Stimulated activated CD8-positive, alpha-beta memory T cell treated with anti-CD3 and anti-CD28 coated beads, Interleukin-12 subunit alpha, Interleukin-12 subunit beta, amount 100 ng/mL, for 1 hour (primary cell): ENCODE measurements around the gene ZRANB1.

Experiments
- DNase-seq: peaks from one replicate; pipeline ENCODE4 v3.0.0-alpha.2; 2020; ENCODE audit warnings: low read depth

ZRANB1 gene

GRCh38 chr10:124993736-124994451 lies 52.0 kb downstream of the ZRANB1 start:
- DNase-seq = no peak

GRCh38 chr10:124994573-124995473 lies 52.9 kb downstream of the ZRANB1 start:
- DNase-seq = no peak

- no peak for DNase-seq
Measured at GRCh38 chr10:124995605-124996004, 53.7 kb downstream of the ZRANB1 start.

- no peak for DNase-seq
Measured at GRCh38 chr10:124996127-124996853, 54.4 kb downstream of the ZRANB1 start.

- no peak for DNase-seq
Measured at GRCh38 chr10:124996854-124997215, 54.9 kb downstream of the ZRANB1 start.

GRCh38 chr10:124997306-124997705 lies 55.4 kb downstream of the ZRANB1 start:
- DNase-seq = no peak

- DNase-seq = no peak
Measured at GRCh38 chr10:124997771-124998623, 56.1 kb downstream of the ZRANB1 start.

GRCh38 chr10:124998624-124999291 lies 56.8 kb downstream of the ZRANB1 start:
- DNase-seq = no peak

GRCh38 chr10:124999433-125000365 lies 57.8 kb downstream of the ZRANB1 start:
- no peak for DNase-seq

- DNase-seq = no peak
Measured at GRCh38 chr10:125000366-125001312, 58.7 kb downstream of the ZRANB1 start.

- DNase-seq = no peak
Measured at GRCh38 chr10:125001313-125002046, 59.6 kb downstream of the ZRANB1 start.

- no peak for DNase-seq
Measured at GRCh38 chr10:125002047-125002422, 60.1 kb downstream of the ZRANB1 start.

- no peak for DNase-seq
Measured at GRCh38 chr10:125002423-125003145, 60.7 kb downstream of the ZRANB1 start.

- DNase-seq = no peak
Measured at GRCh38 chr10:125003146-125003900, 61.4 kb downstream of the ZRANB1 start.

GRCh38 chr10:125003901-125004467 lies 62.1 kb downstream of the ZRANB1 start:
- DNase-seq = no peak

- DNase-seq = no peak
Measured at GRCh38 chr10:125004571-125005311, 62.8 kb downstream of the ZRANB1 start.
